GM23338 (cell line): ENCODE data around the gene ANTKMT. TPM values are rescaled to one million over a fixed set of nuclear protein-coding genes. Genes with fewer than 3 reads are reported as not detected.

ENCODE experiments used
- ATAC-seq: fragments of 200-7000 bp; cut with Tn5 transposase; 3 replicates; pipeline ENCODE4 v1.9.1; 2020
- DNase-seq: peaks from one replicate; pipeline ENCODE4 v3.0.0-alpha.2; 2015; ENCODE audit warnings: low spot score
- H2AFZ ChIP-seq: fragments of 200-600 bp; sonication (generic); 2 replicates; pipeline ENCODE4 v1.8.0; 2016; ENCODE audit warnings: antibody characterized with exemption, mild to moderate bottlenecking, moderate library complexity
- H3F3A ChIP-seq: fragments of 200-600 bp; sonication (generic); replicated peaks from 2 replicates; pipeline ENCODE4 v1.8.0; 2017; ENCODE audit warnings: antibody characterized with exemption, mixed run types, low read depth
- H3K27ac ChIP-seq: fragments of 200-600 bp; sonication (generic); 2 replicates; pipeline ENCODE4 v1.6.1; 2016; ENCODE audit warnings: low read depth
- H3K27me3 ChIP-seq: fragments of 200-600 bp; sonication (generic); 2 replicates; pipeline ENCODE4 v1.8.0; 2016; ENCODE audit warnings: mild to moderate bottlenecking, mixed run types, moderate library complexity; ENCODE audit not compliant: insufficient read depth
- H3K36me3 ChIP-seq: fragments of 200-600 bp; sonication (generic); 2 replicates; pipeline ENCODE4 v1.8.0; 2016; ENCODE audit warnings: mild to moderate bottlenecking; ENCODE audit not compliant: insufficient read depth
- H3K4me1 ChIP-seq: fragments of 200-600 bp; sonication (generic); 2 replicates; pipeline ENCODE4 v1.8.0; 2016; ENCODE audit warnings: mild to moderate bottlenecking, moderate library complexity; ENCODE audit not compliant: insufficient read depth
- H3K4me2 ChIP-seq: fragments of 200-600 bp; sonication (generic); 2 replicates; pipeline ENCODE4 v1.7.1; 2017; ENCODE audit warnings: mixed run types
- H3K4me3 ChIP-seq: fragments of 200-600 bp; sonication (generic); 2 replicates; pipeline ENCODE4 v1.6.1; 2016; ENCODE audit warnings: mixed run types
- H3K79me2 ChIP-seq: fragments of 200-600 bp; sonication (generic); replicated peaks from 2 replicates; pipeline ENCODE4 v1.8.0; 2017; ENCODE audit warnings: mild to moderate bottlenecking; ENCODE audit not compliant: insufficient read depth
- H3K9me2 ChIP-seq: fragments of 200-600 bp; sonication (generic); 2 replicates; pipeline ENCODE4 v1.8.0; 2017; ENCODE audit not compliant: insufficient read depth
- H4K20me1 ChIP-seq: fragments of 200-600 bp; sonication (generic); replicated peaks from 2 replicates; pipeline ENCODE4 v1.8.0; 2017; ENCODE audit warnings: mild to moderate bottlenecking; ENCODE audit not compliant: insufficient read depth
- H3K27ac Mint-ChIP-seq: 2 replicates; pipeline ENCODE4 v1.8.0; 2020; ENCODE audit warnings: inconsistent platforms, mild to moderate bottlenecking, moderate library complexity, mixed read lengths
- H3K27me3 Mint-ChIP-seq: 3 replicates; pipeline ENCODE4 v1.8.0; 2022; ENCODE audit warnings: low read depth, mild to moderate bottlenecking, moderate library complexity, mixed read lengths, inconsistent platforms; ENCODE audit not compliant: insufficient read depth, poor library complexity
- H3K36me3 Mint-ChIP-seq: 3 replicates; pipeline ENCODE4 v1.8.0; 2021; ENCODE audit warnings: low read depth, mild to moderate bottlenecking, inconsistent platforms, moderate library complexity, mixed read lengths
- H3K4me1 Mint-ChIP-seq: 3 replicates; pipeline ENCODE4 v1.8.0; 2020; ENCODE audit warnings: mild to moderate bottlenecking, inconsistent platforms, mixed read lengths
- H3K4me3 Mint-ChIP-seq: 3 replicates; pipeline ENCODE4 v1.8.0; 2021; ENCODE audit warnings: moderate library complexity, mild to moderate bottlenecking, inconsistent platforms, mixed read lengths
- H3K9me3 Mint-ChIP-seq: 3 replicates; pipeline ENCODE4 v1.8.0; 2020; ENCODE audit warnings: moderate library complexity, mild to moderate bottlenecking, inconsistent platforms, mixed read lengths
- CTCF ChIP-seq, 2 experiments: fragments of 200-600 bp in 1 of 2; sonication (generic) in 1 of 2; conservative IDR thresholded peaks; 2 replicates each; pipeline versions ENCODE4 v1.5.1 to v1.6.1; 2016 to 2017; ENCODE audit warnings: antibody characterized with exemption in 2 of 2, low read depth in 2 of 2, mild to moderate bottlenecking in 2 of 2, moderate library complexity in 1 of 2
- EZH2 ChIP-seq: fragments of 200-600 bp; sonication (generic); IDR thresholded peaks from one replicate; pipeline ENCODE4 v1.8.0; 2017; ENCODE audit warnings: antibody characterized with exemption, mild to moderate bottlenecking, low read depth; ENCODE audit not compliant: unreplicated experiment
- NANOG ChIP-seq: IDR thresholded peaks from 2 replicates; pipeline ENCODE4 v1.6.1; 2016; ENCODE audit warnings: antibody characterized with exemption, borderline replicate concordance
- POLR2AphosphoS5 ChIP-seq: IDR thresholded peaks from 2 replicates; pipeline ENCODE4 v1.6.1; 2016; ENCODE audit warnings: antibody characterized with exemption, low read depth
- polyA plus RNA-seq: library from polyadenylated mRNA; unstranded; fragments of >200 nt; fragmentation: Nextera tagmentation; extraction: Ambion mirVana; gene quantifications from 2 replicates; pipeline ENCODE4 v1.2.1, GENCODE V29; 2016
- total RNA-seq: library from RNA; depleted of rRNA; stranded (reverse); fragments of >200 nt; shearing (Covaris generic); gene quantifications from 2 replicates; pipeline ENCODE4 v1.2.3, GENCODE V29; 2014
- TF ChIP-seq, protein P1 (sequence below): fragments of 250-450 bp; sonication (Bioruptor Pico); IDR thresholded peaks from 2 replicates; pipeline ENCODE4 v1.5.0; 2020; ENCODE audit warnings: mild to moderate bottlenecking, moderate library complexity

The ANTKMT gene
- total and polyA plus RNA-seq, 2 experiments from 2014 or later = 23.8 to 37.2 TPM

DNA sequence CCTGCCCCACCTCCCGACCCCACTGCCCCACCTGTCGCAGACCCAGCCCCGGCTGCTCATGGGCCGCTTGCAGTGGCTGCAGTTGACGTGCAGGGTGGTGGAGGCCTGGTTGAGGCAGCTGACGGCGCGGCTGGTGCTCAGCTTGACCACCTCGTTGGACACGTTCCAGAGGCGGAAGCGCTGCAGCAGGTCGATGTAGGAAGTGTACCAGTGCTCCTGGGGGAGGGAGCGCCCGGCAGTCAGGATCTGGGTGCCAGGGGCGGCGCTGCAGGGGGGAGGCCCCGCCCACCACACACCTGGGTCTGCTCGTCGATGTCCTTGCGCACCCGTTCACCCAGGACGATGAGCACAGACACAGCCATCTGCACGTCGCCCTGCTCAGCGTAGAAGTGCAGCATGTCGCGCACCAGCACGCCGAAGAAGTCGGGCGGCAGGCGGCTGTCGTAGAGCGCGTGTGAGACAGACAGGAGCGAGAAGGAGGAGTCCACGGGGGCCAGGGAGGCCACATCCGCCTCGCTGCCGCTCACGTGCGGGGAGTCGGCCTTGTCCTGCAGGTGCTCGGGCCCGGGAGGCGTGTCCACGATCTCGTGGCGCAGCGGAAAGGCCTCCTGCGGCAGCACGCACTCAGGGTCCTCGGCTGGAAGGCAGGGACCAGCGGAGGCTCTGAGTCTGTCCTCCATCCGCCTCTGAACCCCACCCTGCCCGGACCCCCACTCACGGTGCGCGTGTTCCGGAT lies 35.8 kb upstream of the ANTKMT start (continued):
- TF ChIP-seq, protein P1, sequence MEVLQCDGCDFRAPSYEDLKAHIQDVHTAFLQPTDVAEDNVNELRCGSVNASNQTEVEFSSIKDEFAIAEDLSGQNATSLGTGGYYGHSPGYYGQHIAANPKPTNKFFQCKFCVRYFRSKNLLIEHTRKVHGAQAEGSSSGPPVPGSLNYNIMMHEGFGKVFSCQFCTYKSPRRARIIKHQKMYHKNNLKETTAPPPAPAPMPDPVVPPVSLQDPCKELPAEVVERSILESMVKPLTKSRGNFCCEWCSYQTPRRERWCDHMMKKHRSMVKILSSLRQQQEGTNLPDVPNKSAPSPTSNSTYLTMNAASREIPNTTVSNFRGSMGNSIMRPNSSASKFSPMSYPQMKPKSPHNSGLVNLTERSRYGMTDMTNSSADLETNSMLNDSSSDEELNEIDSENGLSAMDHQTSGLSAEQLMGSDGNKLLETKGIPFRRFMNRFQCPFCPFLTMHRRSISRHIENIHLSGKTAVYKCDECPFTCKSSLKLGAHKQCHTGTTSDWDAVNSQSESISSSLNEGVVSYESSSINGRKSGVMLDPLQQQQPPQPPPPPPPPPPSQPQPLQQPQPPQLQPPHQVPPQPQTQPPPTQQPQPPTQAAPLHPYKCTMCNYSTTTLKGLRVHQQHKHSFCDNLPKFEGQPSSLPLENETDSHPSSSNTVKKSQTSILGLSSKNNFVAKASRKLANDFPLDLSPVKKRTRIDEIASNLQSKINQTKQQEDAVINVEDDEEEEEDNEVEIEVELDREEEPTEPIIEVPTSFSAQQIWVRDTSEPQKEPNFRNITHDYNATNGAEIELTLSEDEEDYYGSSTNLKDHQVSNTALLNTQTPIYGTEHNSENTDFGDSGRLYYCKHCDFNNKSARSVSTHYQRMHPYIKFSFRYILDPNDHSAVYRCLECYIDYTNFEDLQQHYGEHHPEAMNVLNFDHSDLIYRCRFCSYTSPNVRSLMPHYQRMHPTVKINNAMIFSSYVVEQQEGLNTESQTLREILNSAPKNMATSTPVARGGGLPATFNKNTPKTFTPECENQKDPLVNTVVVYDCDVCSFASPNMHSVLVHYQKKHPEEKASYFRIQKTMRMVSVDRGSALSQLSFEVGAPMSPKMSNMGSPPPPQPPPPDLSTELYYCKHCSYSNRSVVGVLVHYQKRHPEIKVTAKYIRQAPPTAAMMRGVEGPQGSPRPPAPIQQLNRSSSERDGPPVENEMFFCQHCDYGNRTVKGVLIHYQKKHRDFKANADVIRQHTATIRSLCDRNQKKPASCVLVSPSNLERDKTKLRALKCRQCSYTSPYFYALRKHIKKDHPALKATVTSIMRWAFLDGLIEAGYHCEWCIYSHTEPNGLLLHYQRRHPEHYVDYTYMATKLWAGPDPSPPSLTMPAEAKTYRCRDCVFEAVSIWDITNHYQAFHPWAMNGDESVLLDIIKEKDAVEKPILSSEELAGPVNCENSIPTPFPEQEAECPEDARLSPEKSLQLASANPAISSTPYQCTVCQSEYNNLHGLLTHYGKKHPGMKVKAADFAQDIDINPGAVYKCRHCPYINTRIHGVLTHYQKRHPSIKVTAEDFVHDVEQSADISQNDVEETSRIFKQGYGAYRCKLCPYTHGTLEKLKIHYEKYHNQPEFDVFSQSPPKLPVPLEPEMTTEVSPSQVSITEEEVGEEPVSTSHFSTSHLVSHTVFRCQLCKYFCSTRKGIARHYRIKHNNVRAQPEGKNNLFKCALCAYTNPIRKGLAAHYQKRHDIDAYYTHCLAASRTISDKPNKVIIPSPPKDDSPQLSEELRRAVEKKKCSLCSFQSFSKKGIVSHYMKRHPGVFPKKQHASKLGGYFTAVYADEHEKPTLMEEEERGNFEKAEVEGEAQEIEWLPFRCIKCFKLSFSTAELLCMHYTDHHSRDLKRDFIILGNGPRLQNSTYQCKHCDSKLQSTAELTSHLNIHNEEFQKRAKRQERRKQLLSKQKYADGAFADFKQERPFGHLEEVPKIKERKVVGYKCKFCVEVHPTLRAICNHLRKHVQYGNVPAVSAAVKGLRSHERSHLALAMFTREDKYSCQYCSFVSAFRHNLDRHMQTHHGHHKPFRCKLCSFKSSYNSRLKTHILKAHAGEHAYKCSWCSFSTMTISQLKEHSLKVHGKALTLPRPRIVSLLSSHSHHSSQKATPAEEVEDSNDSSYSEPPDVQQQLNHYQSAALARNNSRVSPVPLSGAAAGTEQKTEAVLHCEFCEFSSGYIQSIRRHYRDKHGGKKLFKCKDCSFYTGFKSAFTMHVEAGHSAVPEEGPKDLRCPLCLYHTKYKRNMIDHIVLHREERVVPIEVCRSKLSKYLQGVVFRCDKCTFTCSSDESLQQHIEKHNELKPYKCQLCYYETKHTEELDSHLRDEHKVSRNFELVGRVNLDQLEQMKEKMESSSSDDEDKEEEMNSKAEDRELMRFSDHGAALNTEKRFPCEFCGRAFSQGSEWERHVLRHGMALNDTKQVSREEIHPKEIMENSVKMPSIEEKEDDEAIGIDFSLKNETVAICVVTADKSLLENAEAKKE (CRISPR knock-in tag) = no peak
- no peak for TF ChIP-seq NANOG
- TF ChIP-seq EZH2 = no peak
- no peak for TF ChIP-seq POLR2AphosphoS5

DNA sequence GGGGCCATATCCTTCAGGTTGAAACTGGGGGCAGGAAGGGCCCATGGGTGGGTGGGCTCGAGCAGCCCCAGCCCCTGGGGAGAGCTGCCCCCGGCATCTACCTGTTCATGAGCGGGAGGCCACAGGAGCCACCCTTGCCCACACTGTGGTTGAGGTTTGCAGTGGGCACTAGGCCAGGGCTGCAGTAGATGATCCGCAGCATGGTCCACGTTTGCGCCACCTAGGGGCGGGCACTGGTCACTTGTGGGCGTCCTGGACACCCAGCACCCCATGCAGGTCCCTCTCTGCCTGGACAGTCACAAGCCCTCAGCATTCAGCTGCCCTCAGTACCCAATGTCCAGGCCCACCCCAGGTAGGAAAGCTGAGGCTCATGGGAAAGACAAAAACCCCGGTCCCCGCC lies 35.0 kb upstream of the ANTKMT start:
- Histone ChIP-seq H3F3A (peaks cover 23% of the 10 kb centered on the region), H2AFZ (no peak overlapping the region), H4K20me1 (peaks cover 14% of the 10 kb centered on the region; the same call in 1 of the 2 replicates), H3K79me2 (peaks cover 6% of the 10 kb centered on the region; the same call in 1 of the 2 replicates), H3K9me2 (no peaks in the 10 kb centered on the region), H3K36me3 (no peaks in the 10 kb centered on the region; the same call in 1 of the 2 replicates), H3K4me2 (no peak overlapping the region), H3K27ac (no peak overlapping the region), H3K4me3 (no peak overlapping the region), H3K4me1 (peaks cover 5% of the 10 kb centered on the region; the same call in 1 of the 2 replicates), H3K27me3 (0 out of 2 replicates have a peak, but pooled peaks cover 3% of the 10 kb centered on the region)
- Mint-ChIP-seq H3K27me3 (peaks cover 22% of the 10 kb centered on the region), H3K27ac (no peak overlapping the region), H3K4me1 (peaks cover 14% of the 10 kb centered on the region), H3K36me3 (peaks cover 33% of the 10 kb centered on the region), H3K4me3 (peak overlapping the region; percentile 39; the same call in 1 of the 3 replicates), H3K9me3 (no peaks in the 10 kb centered on the region; the same call in 2 of the 3 replicates)
- DNase-seq = peak; percentile 61
- peak; percentile 3; the same call in 1 of the 3 replicates for ATAC-seq
- TF ChIP-seq CTCF (conservative IDR thresholded peaks at IDR 0.05; ENCODE audit: low read depth in 2 of 2) = peak; percentile 51 to 76
- TF ChIP-seq, protein P1 (CRISPR knock-in tag) = no peak
